GM23338 (cell line): ENCODE measurements around the gene ACADS. TPM values are rescaled to one million over a fixed set of nuclear protein-coding genes. Genes with fewer than 3 reads are reported as not detected.

Experiments
- ATAC-seq: fragments of 200-7000 bp; cut with Tn5 transposase; 3 replicates; pipeline ENCODE4 v1.9.1; 2020
- DNase-seq: peaks from one replicate; pipeline ENCODE4 v3.0.0-alpha.2; 2015; ENCODE audit warnings: low spot score
- H2AFZ ChIP-seq: fragments of 200-600 bp; sonication (generic); 2 replicates; pipeline ENCODE4 v1.8.0; 2016; ENCODE audit warnings: antibody characterized with exemption, mild to moderate bottlenecking, moderate library complexity
- H3F3A ChIP-seq: fragments of 200-600 bp; sonication (generic); replicated peaks from 2 replicates; pipeline ENCODE4 v1.8.0; 2017; ENCODE audit warnings: antibody characterized with exemption, mixed run types, low read depth
- H3K27ac ChIP-seq: fragments of 200-600 bp; sonication (generic); 2 replicates; pipeline ENCODE4 v1.6.1; 2016; ENCODE audit warnings: low read depth
- H3K27me3 ChIP-seq: fragments of 200-600 bp; sonication (generic); 2 replicates; pipeline ENCODE4 v1.8.0; 2016; ENCODE audit warnings: mild to moderate bottlenecking, mixed run types, moderate library complexity; ENCODE audit not compliant: insufficient read depth
- H3K36me3 ChIP-seq: fragments of 200-600 bp; sonication (generic); 2 replicates; pipeline ENCODE4 v1.8.0; 2016; ENCODE audit warnings: mild to moderate bottlenecking; ENCODE audit not compliant: insufficient read depth
- H3K4me1 ChIP-seq: fragments of 200-600 bp; sonication (generic); 2 replicates; pipeline ENCODE4 v1.8.0; 2016; ENCODE audit warnings: mild to moderate bottlenecking, moderate library complexity; ENCODE audit not compliant: insufficient read depth
- H3K4me2 ChIP-seq: fragments of 200-600 bp; sonication (generic); 2 replicates; pipeline ENCODE4 v1.7.1; 2017; ENCODE audit warnings: mixed run types
- H3K4me3 ChIP-seq: fragments of 200-600 bp; sonication (generic); 2 replicates; pipeline ENCODE4 v1.6.1; 2016; ENCODE audit warnings: mixed run types
- H3K79me2 ChIP-seq: fragments of 200-600 bp; sonication (generic); replicated peaks from 2 replicates; pipeline ENCODE4 v1.8.0; 2017; ENCODE audit warnings: mild to moderate bottlenecking; ENCODE audit not compliant: insufficient read depth
- H3K9me2 ChIP-seq: fragments of 200-600 bp; sonication (generic); 2 replicates; pipeline ENCODE4 v1.8.0; 2017; ENCODE audit not compliant: insufficient read depth
- H4K20me1 ChIP-seq: fragments of 200-600 bp; sonication (generic); replicated peaks from 2 replicates; pipeline ENCODE4 v1.8.0; 2017; ENCODE audit warnings: mild to moderate bottlenecking; ENCODE audit not compliant: insufficient read depth
- H3K27ac Mint-ChIP-seq: 2 replicates; pipeline ENCODE4 v1.8.0; 2020; ENCODE audit warnings: inconsistent platforms, mild to moderate bottlenecking, moderate library complexity, mixed read lengths
- H3K27me3 Mint-ChIP-seq: 3 replicates; pipeline ENCODE4 v1.8.0; 2022; ENCODE audit warnings: low read depth, mild to moderate bottlenecking, moderate library complexity, mixed read lengths, inconsistent platforms; ENCODE audit not compliant: insufficient read depth, poor library complexity
- H3K36me3 Mint-ChIP-seq: 3 replicates; pipeline ENCODE4 v1.8.0; 2021; ENCODE audit warnings: low read depth, mild to moderate bottlenecking, inconsistent platforms, moderate library complexity, mixed read lengths
- H3K4me1 Mint-ChIP-seq: 3 replicates; pipeline ENCODE4 v1.8.0; 2020; ENCODE audit warnings: mild to moderate bottlenecking, inconsistent platforms, mixed read lengths
- H3K4me3 Mint-ChIP-seq: 3 replicates; pipeline ENCODE4 v1.8.0; 2021; ENCODE audit warnings: moderate library complexity, mild to moderate bottlenecking, inconsistent platforms, mixed read lengths
- H3K9me3 Mint-ChIP-seq: 3 replicates; pipeline ENCODE4 v1.8.0; 2020; ENCODE audit warnings: moderate library complexity, mild to moderate bottlenecking, inconsistent platforms, mixed read lengths
- CREB1 ChIP-seq: fragments of 250-450 bp; sonication (Bioruptor Pico); IDR thresholded peaks from 2 replicates; pipeline ENCODE4 v1.5.0; 2020; ENCODE audit warnings: low read depth, mild to moderate bottlenecking, moderate library complexity
- EZH2phosphoT487 ChIP-seq: fragments of 200-600 bp; sonication (generic); IDR thresholded peaks from one replicate; pipeline ENCODE4 v1.8.1; 2018; ENCODE audit warnings: antibody characterized with exemption; ENCODE audit not compliant: unreplicated experiment
- JUNB ChIP-seq: IDR thresholded peaks from one replicate; pipeline ENCODE4 v1.6.1; 2016; ENCODE audit warnings: antibody characterized with exemption; ENCODE audit not compliant: unreplicated experiment
- POLR2AphosphoS5 ChIP-seq: IDR thresholded peaks from 2 replicates; pipeline ENCODE4 v1.6.1; 2016; ENCODE audit warnings: antibody characterized with exemption, low read depth
- STAT1 ChIP-seq: IDR thresholded peaks from one replicate; pipeline ENCODE4 v1.6.1; 2016; ENCODE audit warnings: antibody characterized with exemption; ENCODE audit not compliant: unreplicated experiment
- polyA plus RNA-seq: library from polyadenylated mRNA; unstranded; fragments of >200 nt; fragmentation: Nextera tagmentation; extraction: Ambion mirVana; gene quantifications from 2 replicates; pipeline ENCODE4 v1.2.1, GENCODE V29; 2016
- total RNA-seq: library from RNA; depleted of rRNA; stranded (reverse); fragments of >200 nt; shearing (Covaris generic); gene quantifications from 2 replicates; pipeline ENCODE4 v1.2.3, GENCODE V29; 2014
- TF ChIP-seq, protein P1 (sequence below): fragments of 250-450 bp; sonication (Bioruptor Pico); IDR thresholded peaks from 2 replicates; pipeline ENCODE4 v1.5.0; 2020; ENCODE audit warnings: mild to moderate bottlenecking, moderate library complexity
- TF ChIP-seq, protein P2 (sequence below): IDR thresholded peaks from one replicate; pipeline ENCODE4 v1.6.1; 2018; ENCODE audit warnings: antibody characterized with exemption; ENCODE audit not compliant: unreplicated experiment
- TF ChIP-seq, protein P3 (sequence below), 2 experiments: fragments of 200-600 bp in 1 of 2; sonication (generic) in 1 of 2; conservative IDR thresholded peaks; 2 replicates each; pipeline versions ENCODE4 v1.5.1 to v1.6.1; 2016 to 2017; ENCODE audit warnings: antibody characterized with exemption in 2 of 2, low read depth in 2 of 2, mild to moderate bottlenecking in 2 of 2, moderate library complexity in 1 of 2
- TF ChIP-seq, protein P4 (sequence below): IDR thresholded peaks from 2 replicates; pipeline ENCODE4 v1.6.1; 2016; ENCODE audit warnings: antibody characterized with exemption

The ACADS gene
- total and polyA plus RNA-seq, 2 experiments from 2014 or later: 3.1 to 5.7 TPM

DNA sequence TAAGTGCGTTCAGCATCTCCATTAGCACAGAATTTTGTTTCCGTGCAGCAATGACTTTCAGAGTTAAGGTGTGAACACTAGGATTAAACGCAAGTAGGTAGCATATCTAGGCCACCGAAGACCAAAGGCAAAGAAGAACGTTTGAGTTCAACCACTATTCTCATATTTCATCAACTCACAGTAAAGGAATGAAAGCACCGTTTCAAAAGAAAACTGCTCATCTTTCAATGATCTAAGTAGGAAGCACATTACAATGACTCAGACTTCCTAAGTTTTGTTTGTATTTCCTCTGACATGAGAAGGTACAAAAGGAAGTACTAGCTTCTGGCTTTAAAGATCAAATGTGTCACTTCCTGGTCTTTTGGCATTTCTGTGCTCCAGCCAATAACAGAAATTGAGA is 57.6 kb downstream of the ACADS start (continued):
- TF ChIP-seq, protein P1, sequence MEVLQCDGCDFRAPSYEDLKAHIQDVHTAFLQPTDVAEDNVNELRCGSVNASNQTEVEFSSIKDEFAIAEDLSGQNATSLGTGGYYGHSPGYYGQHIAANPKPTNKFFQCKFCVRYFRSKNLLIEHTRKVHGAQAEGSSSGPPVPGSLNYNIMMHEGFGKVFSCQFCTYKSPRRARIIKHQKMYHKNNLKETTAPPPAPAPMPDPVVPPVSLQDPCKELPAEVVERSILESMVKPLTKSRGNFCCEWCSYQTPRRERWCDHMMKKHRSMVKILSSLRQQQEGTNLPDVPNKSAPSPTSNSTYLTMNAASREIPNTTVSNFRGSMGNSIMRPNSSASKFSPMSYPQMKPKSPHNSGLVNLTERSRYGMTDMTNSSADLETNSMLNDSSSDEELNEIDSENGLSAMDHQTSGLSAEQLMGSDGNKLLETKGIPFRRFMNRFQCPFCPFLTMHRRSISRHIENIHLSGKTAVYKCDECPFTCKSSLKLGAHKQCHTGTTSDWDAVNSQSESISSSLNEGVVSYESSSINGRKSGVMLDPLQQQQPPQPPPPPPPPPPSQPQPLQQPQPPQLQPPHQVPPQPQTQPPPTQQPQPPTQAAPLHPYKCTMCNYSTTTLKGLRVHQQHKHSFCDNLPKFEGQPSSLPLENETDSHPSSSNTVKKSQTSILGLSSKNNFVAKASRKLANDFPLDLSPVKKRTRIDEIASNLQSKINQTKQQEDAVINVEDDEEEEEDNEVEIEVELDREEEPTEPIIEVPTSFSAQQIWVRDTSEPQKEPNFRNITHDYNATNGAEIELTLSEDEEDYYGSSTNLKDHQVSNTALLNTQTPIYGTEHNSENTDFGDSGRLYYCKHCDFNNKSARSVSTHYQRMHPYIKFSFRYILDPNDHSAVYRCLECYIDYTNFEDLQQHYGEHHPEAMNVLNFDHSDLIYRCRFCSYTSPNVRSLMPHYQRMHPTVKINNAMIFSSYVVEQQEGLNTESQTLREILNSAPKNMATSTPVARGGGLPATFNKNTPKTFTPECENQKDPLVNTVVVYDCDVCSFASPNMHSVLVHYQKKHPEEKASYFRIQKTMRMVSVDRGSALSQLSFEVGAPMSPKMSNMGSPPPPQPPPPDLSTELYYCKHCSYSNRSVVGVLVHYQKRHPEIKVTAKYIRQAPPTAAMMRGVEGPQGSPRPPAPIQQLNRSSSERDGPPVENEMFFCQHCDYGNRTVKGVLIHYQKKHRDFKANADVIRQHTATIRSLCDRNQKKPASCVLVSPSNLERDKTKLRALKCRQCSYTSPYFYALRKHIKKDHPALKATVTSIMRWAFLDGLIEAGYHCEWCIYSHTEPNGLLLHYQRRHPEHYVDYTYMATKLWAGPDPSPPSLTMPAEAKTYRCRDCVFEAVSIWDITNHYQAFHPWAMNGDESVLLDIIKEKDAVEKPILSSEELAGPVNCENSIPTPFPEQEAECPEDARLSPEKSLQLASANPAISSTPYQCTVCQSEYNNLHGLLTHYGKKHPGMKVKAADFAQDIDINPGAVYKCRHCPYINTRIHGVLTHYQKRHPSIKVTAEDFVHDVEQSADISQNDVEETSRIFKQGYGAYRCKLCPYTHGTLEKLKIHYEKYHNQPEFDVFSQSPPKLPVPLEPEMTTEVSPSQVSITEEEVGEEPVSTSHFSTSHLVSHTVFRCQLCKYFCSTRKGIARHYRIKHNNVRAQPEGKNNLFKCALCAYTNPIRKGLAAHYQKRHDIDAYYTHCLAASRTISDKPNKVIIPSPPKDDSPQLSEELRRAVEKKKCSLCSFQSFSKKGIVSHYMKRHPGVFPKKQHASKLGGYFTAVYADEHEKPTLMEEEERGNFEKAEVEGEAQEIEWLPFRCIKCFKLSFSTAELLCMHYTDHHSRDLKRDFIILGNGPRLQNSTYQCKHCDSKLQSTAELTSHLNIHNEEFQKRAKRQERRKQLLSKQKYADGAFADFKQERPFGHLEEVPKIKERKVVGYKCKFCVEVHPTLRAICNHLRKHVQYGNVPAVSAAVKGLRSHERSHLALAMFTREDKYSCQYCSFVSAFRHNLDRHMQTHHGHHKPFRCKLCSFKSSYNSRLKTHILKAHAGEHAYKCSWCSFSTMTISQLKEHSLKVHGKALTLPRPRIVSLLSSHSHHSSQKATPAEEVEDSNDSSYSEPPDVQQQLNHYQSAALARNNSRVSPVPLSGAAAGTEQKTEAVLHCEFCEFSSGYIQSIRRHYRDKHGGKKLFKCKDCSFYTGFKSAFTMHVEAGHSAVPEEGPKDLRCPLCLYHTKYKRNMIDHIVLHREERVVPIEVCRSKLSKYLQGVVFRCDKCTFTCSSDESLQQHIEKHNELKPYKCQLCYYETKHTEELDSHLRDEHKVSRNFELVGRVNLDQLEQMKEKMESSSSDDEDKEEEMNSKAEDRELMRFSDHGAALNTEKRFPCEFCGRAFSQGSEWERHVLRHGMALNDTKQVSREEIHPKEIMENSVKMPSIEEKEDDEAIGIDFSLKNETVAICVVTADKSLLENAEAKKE (CRISPR knock-in tag): no peak
- TF ChIP-seq POLR2AphosphoS5: no peak

DNA sequence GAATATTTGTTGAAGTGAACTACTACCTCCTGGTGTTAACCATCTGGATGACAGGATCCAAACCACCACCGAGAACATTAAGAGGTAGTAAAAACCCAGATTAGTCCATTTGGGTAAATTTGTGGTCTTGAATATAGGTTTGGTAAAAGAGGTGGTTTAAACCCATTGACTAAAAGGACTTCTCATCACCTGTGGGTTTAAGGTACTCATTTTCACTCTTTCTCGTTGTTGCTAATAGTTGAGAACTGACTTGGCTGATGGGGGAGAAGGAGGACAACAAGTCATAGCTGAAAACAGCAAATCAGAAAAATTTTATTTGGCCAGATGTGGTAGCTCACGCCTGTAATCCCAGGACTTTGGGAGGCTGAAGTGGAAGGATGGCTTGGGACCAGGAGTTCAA is 59.2 kb downstream of the ACADS start:
- Histone ChIP-seq H3K27me3 (no peaks in the 10 kb centered on the region), H3K4me1 (no peaks in the 10 kb centered on the region), H3K9me2 (no peaks in the 10 kb centered on the region), H3F3A (no peaks in the 10 kb centered on the region), H3K4me3 (no peak overlapping the region), H3K79me2 (no peaks in the 10 kb centered on the region), H3K4me2 (no peak overlapping the region), H3K27ac (no peak overlapping the region), H4K20me1 (no peaks in the 10 kb centered on the region; the same call in 1 of the 2 replicates), H3K36me3 (peaks cover 11% of the 10 kb centered on the region), H2AFZ (no peak overlapping the region)
- H3K9me3 Mint-ChIP-seq: no peaks in the 10 kb centered on the region
- no peak overlapping the region for H3K27ac Mint-ChIP-seq
- no peak for ATAC-seq
- no peaks in the 10 kb centered on the region for H3K27me3 Mint-ChIP-seq
- no peak overlapping the region for H3K4me3 Mint-ChIP-seq
- H3K4me1 Mint-ChIP-seq: no peaks in the 10 kb centered on the region
- no peak for DNase-seq
- peaks cover 15% of the 10 kb centered on the region; the same call in 2 of the 3 replicates for H3K36me3 Mint-ChIP-seq
- TF ChIP-seq STAT1 (no peak), CREB1 (no peak), EZH2phosphoT487 (no peak), JUNB (no peak)
- TF ChIP-seq, protein P2, sequence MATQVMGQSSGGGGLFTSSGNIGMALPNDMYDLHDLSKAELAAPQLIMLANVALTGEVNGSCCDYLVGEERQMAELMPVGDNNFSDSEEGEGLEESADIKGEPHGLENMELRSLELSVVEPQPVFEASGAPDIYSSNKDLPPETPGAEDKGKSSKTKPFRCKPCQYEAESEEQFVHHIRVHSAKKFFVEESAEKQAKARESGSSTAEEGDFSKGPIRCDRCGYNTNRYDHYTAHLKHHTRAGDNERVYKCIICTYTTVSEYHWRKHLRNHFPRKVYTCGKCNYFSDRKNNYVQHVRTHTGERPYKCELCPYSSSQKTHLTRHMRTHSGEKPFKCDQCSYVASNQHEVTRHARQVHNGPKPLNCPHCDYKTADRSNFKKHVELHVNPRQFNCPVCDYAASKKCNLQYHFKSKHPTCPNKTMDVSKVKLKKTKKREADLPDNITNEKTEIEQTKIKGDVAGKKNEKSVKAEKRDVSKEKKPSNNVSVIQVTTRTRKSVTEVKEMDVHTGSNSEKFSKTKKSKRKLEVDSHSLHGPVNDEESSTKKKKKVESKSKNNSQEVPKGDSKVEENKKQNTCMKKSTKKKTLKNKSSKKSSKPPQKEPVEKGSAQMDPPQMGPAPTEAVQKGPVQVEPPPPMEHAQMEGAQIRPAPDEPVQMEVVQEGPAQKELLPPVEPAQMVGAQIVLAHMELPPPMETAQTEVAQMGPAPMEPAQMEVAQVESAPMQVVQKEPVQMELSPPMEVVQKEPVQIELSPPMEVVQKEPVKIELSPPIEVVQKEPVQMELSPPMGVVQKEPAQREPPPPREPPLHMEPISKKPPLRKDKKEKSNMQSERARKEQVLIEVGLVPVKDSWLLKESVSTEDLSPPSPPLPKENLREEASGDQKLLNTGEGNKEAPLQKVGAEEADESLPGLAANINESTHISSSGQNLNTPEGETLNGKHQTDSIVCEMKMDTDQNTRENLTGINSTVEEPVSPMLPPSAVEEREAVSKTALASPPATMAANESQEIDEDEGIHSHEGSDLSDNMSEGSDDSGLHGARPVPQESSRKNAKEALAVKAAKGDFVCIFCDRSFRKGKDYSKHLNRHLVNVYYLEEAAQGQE: no peak
- TF ChIP-seq, protein P3, sequence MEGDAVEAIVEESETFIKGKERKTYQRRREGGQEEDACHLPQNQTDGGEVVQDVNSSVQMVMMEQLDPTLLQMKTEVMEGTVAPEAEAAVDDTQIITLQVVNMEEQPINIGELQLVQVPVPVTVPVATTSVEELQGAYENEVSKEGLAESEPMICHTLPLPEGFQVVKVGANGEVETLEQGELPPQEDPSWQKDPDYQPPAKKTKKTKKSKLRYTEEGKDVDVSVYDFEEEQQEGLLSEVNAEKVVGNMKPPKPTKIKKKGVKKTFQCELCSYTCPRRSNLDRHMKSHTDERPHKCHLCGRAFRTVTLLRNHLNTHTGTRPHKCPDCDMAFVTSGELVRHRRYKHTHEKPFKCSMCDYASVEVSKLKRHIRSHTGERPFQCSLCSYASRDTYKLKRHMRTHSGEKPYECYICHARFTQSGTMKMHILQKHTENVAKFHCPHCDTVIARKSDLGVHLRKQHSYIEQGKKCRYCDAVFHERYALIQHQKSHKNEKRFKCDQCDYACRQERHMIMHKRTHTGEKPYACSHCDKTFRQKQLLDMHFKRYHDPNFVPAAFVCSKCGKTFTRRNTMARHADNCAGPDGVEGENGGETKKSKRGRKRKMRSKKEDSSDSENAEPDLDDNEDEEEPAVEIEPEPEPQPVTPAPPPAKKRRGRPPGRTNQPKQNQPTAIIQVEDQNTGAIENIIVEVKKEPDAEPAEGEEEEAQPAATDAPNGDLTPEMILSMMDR (conservative IDR thresholded peaks at IDR 0.05; ENCODE audit: low read depth in 2 of 2): no peak
- TF ChIP-seq, protein P4, sequence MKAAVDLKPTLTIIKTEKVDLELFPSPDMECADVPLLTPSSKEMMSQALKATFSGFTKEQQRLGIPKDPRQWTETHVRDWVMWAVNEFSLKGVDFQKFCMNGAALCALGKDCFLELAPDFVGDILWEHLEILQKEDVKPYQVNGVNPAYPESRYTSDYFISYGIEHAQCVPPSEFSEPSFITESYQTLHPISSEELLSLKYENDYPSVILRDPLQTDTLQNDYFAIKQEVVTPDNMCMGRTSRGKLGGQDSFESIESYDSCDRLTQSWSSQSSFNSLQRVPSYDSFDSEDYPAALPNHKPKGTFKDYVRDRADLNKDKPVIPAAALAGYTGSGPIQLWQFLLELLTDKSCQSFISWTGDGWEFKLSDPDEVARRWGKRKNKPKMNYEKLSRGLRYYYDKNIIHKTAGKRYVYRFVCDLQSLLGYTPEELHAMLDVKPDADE: no peak
